Activated CD8-positive, alpha-beta memory T cell treated with anti-CD3 and anti-CD28 coated beads, Interleukin-2, amount 50 U/mL, for 48 hours (primary cell): Measurements from ENCODE around the gene DMKN.

Source experiments
- DNase-seq: peaks from one replicate; pipeline ENCODE4 v3.0.0-alpha.2; 2020

Gene DMKN

GRCh38 chr19:35521124-35521743 is 7.8 kb upstream of the DMKN start:
- no peak for DNase-seq

GRCh38 chr19:35519291-35519690 is 5.8 kb upstream of the DMKN start:
- DNase-seq = no peak

- no peak for DNase-seq
Observed at GRCh38 chr19:35518313-35518712, 4.9 kb upstream of the DMKN start.

GRCh38 chr19:35517342-35517741 is 3.9 kb upstream of the DMKN start:
- no peak for DNase-seq

GRCh38 chr19:35516310-35516709 is 2.9 kb upstream of the DMKN start:
- no peak for DNase-seq

GRCh38 chr19:35514282-35514809 is 897 bp upstream of the DMKN start:
- DNase-seq = no peak

GRCh38 chr19:35512831-35513627 is 420 bp downstream of the DMKN start:
- DNase-seq = no peak

GRCh38 chr19:35511337-35511736 is 2.1 kb downstream of the DMKN start:
- DNase-seq = no peak

GRCh38 chr19:35510626-35510964 is 2.9 kb downstream of the DMKN start:
- DNase-seq = no peak

- DNase-seq = peak; percentile 95
Observed at GRCh38 chr19:35509861-35510625, 3.4 kb downstream of the DMKN start.

GRCh38 chr19:35509018-35509652 is 4.3 kb downstream of the DMKN start:
- DNase-seq = no peak

GRCh38 chr19:35508129-35508528 is 5.3 kb downstream of the DMKN start:
- no peak for DNase-seq

GRCh38 chr19:35507561-35507960 is 5.9 kb downstream of the DMKN start:
- no peak for DNase-seq

- DNase-seq = no peak
Observed at GRCh38 chr19:35506011-35506410, 7.4 kb downstream of the DMKN start.

GRCh38 chr19:35502751-35503150 is 10.7 kb downstream of the DMKN start:
- no peak for DNase-seq

- no peak for DNase-seq
Observed at GRCh38 chr19:35501684-35502083, 11.8 kb downstream of the DMKN start.

- DNase-seq = no peak
Observed at GRCh38 chr19:35500611-35501010, 12.8 kb downstream of the DMKN start.

- DNase-seq = no peak
Observed at GRCh38 chr19:35498984-35499527, 14.4 kb downstream of the DMKN start.

- DNase-seq = no peak
Observed at GRCh38 chr19:35498220-35498619, 15.2 kb downstream of the DMKN start.

- no peak for DNase-seq
Observed at GRCh38 chr19:35497406-35497805, 16.0 kb downstream of the DMKN start.

- DNase-seq = peak; percentile 86
Observed at GRCh38 chr19:35495107-35496064, 18.1 kb downstream of the DMKN start.

GRCh38 chr19:35493971-35494370 is 19.5 kb downstream of the DMKN start:
- DNase-seq = no peak
